Right lobe of liver (tissue), 4 donors: ENCODE data around the gene PTPRT.

Experiments
- CTCF ChIP-seq, 4 donors: fragments of 200-600 bp in 3 of 4; fragments of 450-650 bp in 1 of 4; IDR thresholded peaks; one replicate each; pipeline versions ENCODE4 v1.5.1 to v1.8.0; 2016 to 2022; ENCODE audit warnings: antibody characterized with exemption in 4 of 4, mild to moderate bottlenecking in 2 of 4
- POLR2A ChIP-seq: fragments of 450-650 bp; IDR thresholded peaks from one replicate; pipeline ENCODE4 v1.6.1; 2017; ENCODE audit warnings: antibody characterized with exemption, mild to moderate bottlenecking
- donor health status: DM: no; HTN: no; CAD: no.
- donor health status: DM: no; HTN: no; CAD: no.
- donor health status: DM: no; HTN: yes; CAD: no.

- TF ChIP-seq CTCF (IDR thresholded peaks at IDR 0.05) (no peak), POLR2A (no peak)
Observed at GRCh38 chr20:42924215-42924614, 265.5 kb downstream of the PTPRT start.
